Measurements from ENCODE around the gene ATP1A2. TPM values are rescaled to one million over a fixed set of nuclear protein-coding genes. Genes with fewer than 3 reads are reported as not detected.
"Not testable (repeated sequence)": the region's sequence is repeated elsewhere in the genome, so short reads cannot be mapped to it uniquely, and the experiment has no call there.

ATP1A2 gene
- total and polyA plus RNA-seq, 3 donors from 2014 or later: 13.2 to 27.9 (median 14.2) TPM

DNA sequence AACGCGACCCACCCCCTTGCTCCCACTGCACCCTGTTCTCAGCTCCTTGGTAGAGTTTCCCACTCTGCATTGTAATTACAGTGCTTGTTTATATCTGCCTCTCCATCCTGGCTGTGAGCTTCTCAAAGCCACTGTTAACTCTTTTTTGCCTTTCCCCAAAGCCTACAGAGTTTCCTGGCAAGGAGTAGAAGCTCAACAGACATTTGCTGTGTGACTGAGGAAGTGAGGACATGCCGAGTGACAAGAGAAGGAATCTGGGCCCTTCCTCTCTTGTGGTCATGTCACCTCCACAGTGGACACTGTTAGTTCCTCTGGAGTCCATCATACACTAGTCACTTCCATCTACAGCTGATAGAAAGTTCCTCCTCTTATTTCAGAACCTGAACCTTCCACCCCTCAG, 11.1 kb upstream of the ATP1A2 start:
- Histone ChIP-seq H3K36me3 (ENCODE audit: low read depth, missing control alignments) (no peaks in the 10 kb centered on the region), H3K9me3 (no peaks in the 10 kb centered on the region), H3K27ac (peak overlapping the region in 1 of 2 donors; percentile 47), H3K4me1 (peaks cover 32% of the 10 kb centered on the region), H3K27me3 (no peaks in the 10 kb centered on the region), H3K4me3 (no peak overlapping the region)
- TF ChIP-seq, protein P1, sequence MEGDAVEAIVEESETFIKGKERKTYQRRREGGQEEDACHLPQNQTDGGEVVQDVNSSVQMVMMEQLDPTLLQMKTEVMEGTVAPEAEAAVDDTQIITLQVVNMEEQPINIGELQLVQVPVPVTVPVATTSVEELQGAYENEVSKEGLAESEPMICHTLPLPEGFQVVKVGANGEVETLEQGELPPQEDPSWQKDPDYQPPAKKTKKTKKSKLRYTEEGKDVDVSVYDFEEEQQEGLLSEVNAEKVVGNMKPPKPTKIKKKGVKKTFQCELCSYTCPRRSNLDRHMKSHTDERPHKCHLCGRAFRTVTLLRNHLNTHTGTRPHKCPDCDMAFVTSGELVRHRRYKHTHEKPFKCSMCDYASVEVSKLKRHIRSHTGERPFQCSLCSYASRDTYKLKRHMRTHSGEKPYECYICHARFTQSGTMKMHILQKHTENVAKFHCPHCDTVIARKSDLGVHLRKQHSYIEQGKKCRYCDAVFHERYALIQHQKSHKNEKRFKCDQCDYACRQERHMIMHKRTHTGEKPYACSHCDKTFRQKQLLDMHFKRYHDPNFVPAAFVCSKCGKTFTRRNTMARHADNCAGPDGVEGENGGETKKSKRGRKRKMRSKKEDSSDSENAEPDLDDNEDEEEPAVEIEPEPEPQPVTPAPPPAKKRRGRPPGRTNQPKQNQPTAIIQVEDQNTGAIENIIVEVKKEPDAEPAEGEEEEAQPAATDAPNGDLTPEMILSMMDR (IDR thresholded peaks at IDR 0.05): no peak
- TF ChIP-seq POLR2A (IDR thresholded peaks at IDR 0.05): no peak
- no peak for DNase-seq
- 53 to 57% methylated on average over 3 of the region's 3 CpGs for WGBS, 2 donors
- intact Hi-C loops (cut with DNase I; ENCODE audit: low total_unique reads): loop anchor here (5.0 to 10.0 kb wide), 2 partner anchors 90 to 148 kb away; partner anchors contain the start of gene CASQ1

DNA sequence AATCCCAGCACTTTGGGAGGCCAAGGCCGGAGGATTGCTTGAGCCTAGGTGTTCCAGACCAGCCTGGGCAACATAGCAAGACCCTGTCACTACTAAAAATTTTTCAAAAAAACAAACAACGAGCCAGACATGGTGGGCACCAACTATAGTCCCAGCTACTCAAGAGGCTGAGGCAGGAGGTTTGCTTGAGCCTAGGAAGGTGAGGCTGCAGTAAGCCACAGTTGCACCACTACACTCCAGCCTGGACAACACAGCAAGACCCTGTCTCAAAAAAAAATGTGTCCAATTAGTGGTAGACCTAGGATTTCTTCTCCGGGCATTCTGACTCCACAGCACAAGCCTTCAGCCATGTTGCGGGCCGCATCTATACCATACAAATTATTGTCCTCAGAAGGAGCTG, 10.4 kb upstream of the ATP1A2 start:
- no peak for DNase-seq
- 94 to 97% methylated on average over 5 of the region's 5 CpGs for WGBS, 2 donors
- TF ChIP-seq POLR2A (IDR thresholded peaks at IDR 0.05): no peak
- TF ChIP-seq, protein P1 (IDR thresholded peaks at IDR 0.05): no peak
- no peak overlapping the region for H3K27ac ChIP-seq
- no peaks in the 10 kb centered on the region for H3K27me3 ChIP-seq
- intact Hi-C loops (cut with DNase I; ENCODE audit: low total_unique reads): loop anchor here (10.0 kb wide), 1 partner anchor 90 kb away; the partner anchor contains the start of gene CASQ1
- H3K4me1 ChIP-seq: peaks cover 35% of the 10 kb centered on the region
- H3K9me3 ChIP-seq: no peaks in the 10 kb centered on the region
- no peak overlapping the region for H3K4me3 ChIP-seq
- H3K36me3 ChIP-seq (ENCODE audit: low read depth, missing control alignments): no peaks in the 10 kb centered on the region

DNA sequence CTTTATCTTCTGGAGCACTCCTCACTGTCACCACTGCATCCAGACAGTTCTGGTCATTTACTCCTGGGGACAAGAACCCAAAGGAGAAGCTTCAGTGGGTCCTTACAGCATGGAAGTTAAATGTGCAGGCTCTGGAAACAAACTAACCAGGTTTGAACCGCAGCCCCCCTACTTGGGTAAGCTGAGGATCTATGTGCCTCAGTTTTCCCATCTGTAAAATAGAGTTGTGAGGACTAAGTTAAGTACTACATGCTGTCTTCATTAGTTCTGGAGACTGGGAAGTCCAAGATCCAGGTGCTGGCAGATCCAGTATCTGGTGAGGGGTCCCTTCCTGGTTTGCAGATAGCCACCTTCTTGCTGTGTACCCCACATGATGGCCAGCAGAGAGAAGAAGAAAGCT, 8.0 kb upstream of the ATP1A2 start:
- WGBS, 2 donors: 100% methylated on average over 1 of the region's 1 CpG
- intact Hi-C loops (cut with DNase I; ENCODE audit: low total_unique reads): loop anchor here (10.0 kb wide), 1 partner anchor 87 kb away; the partner anchor contains the start of gene CASQ1
- Histone ChIP-seq H3K9me3 (no peaks in the 10 kb centered on the region), H3K36me3 (ENCODE audit: low read depth, missing control alignments) (no peaks in the 10 kb centered on the region), H3K27me3 (no peaks in the 10 kb centered on the region), H3K27ac (no peak overlapping the region), H3K4me1 (peaks cover 29% of the 10 kb centered on the region), H3K4me3 (no peak overlapping the region)
- DNase-seq: no peak
- TF ChIP-seq POLR2A (IDR thresholded peaks at IDR 0.05): no peak

DNA sequence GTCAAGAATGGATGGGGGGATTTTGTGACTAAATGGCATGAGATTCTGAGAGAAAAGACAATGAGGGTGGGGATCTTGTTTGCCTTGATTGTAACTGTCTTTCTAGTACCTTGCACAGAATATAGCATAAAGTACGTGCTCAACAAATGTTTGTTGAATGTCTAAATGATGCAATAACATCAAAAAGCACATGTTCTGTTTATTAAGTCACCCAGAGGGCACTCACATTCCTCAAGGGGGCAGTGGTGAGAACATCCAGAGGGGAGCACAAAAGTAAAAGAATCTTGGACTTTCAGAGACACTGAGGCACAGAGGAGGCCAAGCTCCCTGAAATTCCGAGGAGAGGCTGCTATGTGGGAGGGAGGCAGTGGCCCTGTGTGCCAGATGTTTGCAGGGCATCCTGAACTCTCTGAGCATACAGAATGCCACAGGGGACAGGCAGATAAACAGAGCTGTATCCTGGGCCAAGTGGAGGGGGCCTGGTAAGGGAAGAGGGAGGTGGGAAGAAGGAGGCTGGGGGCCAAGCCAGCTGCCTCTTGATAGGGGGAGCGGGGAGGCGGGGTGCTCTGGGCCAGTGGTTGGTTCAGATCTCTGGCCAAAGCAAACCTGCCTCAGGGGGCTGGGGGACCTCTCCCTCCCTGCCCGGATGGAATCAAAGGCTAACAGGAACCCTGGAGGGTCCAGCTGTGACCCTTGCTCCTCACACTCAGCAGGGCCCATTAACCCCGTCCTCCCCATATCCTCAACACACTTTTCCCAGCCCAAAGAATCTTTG, 6.5 kb upstream of the ATP1A2 start:
- H3K4me3 ChIP-seq: no peak overlapping the region
- H3K9me3 ChIP-seq: no peaks in the 10 kb centered on the region
- peaks cover 37% of the 10 kb centered on the region for H3K4me1 ChIP-seq
- H3K27ac ChIP-seq: no peak overlapping the region
- 44 to 48% methylated on average over 6 of the region's 6 CpGs for WGBS, 2 donors
- H3K36me3 ChIP-seq (ENCODE audit: low read depth, missing control alignments): no peaks in the 10 kb centered on the region
- no peak for TF ChIP-seq POLR2A (IDR thresholded peaks at IDR 0.05)
- TF ChIP-seq, protein P1 (IDR thresholded peaks at IDR 0.05): peak in 2 of 3 experiments; percentile 47 to 53
- intact Hi-C loops (cut with DNase I; ENCODE audit: low total_unique reads): loop anchor here (10.0 kb wide), 1 partner anchor 86 kb away; the partner anchor contains the start of gene CASQ1
- no peaks in the 10 kb centered on the region for H3K27me3 ChIP-seq
- DNase-seq: peak; percentile 59

DNA sequence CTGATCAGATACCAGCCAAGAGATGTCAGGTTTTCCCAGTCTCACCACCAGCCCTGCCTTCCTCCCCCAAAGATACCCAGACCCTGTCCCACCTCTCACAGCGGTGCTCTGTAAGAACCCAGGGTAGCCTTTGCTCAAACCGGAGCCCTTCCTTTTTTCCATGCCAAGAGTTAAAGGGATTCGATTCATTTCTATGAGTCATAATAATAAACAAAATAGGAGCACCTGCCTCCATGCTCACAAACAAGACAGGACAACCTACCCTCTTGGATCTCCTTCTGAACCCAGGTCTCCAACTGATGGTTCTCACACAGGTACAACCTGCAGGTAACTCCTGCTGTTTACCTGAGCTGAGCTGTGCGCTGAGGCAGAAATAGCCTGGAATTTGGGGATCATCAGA, 5.9 kb upstream of the ATP1A2 start:
- H3K27me3 ChIP-seq: no peaks in the 10 kb centered on the region
- peaks cover 37% of the 10 kb centered on the region for H3K4me1 ChIP-seq
- no peak for DNase-seq
- TF ChIP-seq, protein P1 (IDR thresholded peaks at IDR 0.05): no peak
- no peak for TF ChIP-seq POLR2A (IDR thresholded peaks at IDR 0.05)
- WGBS, 2 donors: 55 to 64% methylated on average over 4 of the region's 4 CpGs
- H3K9me3 ChIP-seq: no peaks in the 10 kb centered on the region
- no peaks in the 10 kb centered on the region for H3K36me3 ChIP-seq (ENCODE audit: low read depth, missing control alignments)
- intact Hi-C loops (cut with DNase I; ENCODE audit: low total_unique reads): loop anchor here (10.0 kb wide), 1 partner anchor 85 kb away; the partner anchor contains the start of gene CASQ1
- no peak overlapping the region for H3K4me3 ChIP-seq
- H3K27ac ChIP-seq: no peak overlapping the region

DNA sequence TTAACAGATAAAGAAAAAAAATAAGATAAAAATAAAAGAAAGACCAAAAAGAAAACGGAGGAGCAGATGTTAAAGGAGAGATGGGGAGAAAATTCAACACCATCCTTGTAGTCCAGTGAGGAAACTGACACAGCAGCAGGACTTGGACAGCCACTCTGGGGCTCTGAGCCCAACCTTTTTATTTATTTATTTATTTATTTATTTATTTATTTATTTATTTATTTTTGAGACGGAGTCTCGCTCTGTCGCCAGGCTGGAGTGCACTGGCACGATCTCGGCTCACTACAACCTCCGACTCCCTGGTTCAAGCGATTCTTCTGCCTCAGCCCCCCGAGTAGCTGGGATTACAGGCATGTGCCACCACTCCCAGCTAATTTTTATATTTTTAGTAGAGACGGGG, 4.1 kb upstream of the ATP1A2 start:
- H3K36me3 ChIP-seq (ENCODE audit: low read depth, missing control alignments); DNase-seq; intact Hi-C loops (cut with DNase I; ENCODE audit: low total_unique reads); H3K4me3 ChIP-seq; H3K9me3 ChIP-seq; H3K27ac ChIP-seq; H3K27me3 ChIP-seq: not testable (repeated sequence)
- WGBS, 2 donors: 84 to 85% methylated on average over 10 of the region's 10 CpGs
- H3K4me1 ChIP-seq: peaks cover 40% of the 10 kb centered on the region
